K562 (cell line): ENCODE results near the gene ZMYM2. TPM values are rescaled to one million over a fixed set of nuclear protein-coding genes. Genes with fewer than 3 reads are reported as not detected.

Source experiments
- BHLHE40 ChIP-seq: IDR thresholded peaks from 2 replicates; pipeline ENCODE4 v1.6.1; 2011; ENCODE audit warnings: low read length, improper control_type of control experiment
- CBFA2T2 ChIP-seq: fragments of 450-650 bp; conservative IDR thresholded peaks from 2 replicates; pipeline ENCODE4 v1.6.1; 2017; ENCODE audit warnings: mild to moderate bottlenecking
- LEF1 ChIP-seq: fragments of 450-650 bp; IDR thresholded peaks from 2 replicates; pipeline ENCODE4 v1.6.1; 2016; ENCODE audit warnings: mild to moderate bottlenecking
- MED1 ChIP-seq: sonication (generic); formaldehyde crosslinking; IDR thresholded peaks from 2 replicates; pipeline ENCODE4 v1.8.1; 2023; ENCODE audit warnings: missing genetic modification reagents, borderline replicate concordance
- PHB2 ChIP-seq: fragments of 450-650 bp; IDR thresholded peaks from 2 replicates; pipeline ENCODE4 v1.6.1; 2017; ENCODE audit warnings: low read depth
- PHF21A ChIP-seq: fragments of 450-650 bp; IDR thresholded peaks from 2 replicates; pipeline ENCODE4 v1.6.1; 2017; ENCODE audit warnings: low read depth, borderline replicate concordance
- PYGO2 ChIP-seq: fragments of 450-650 bp; IDR thresholded peaks from 2 replicates; pipeline ENCODE4 v1.6.1; 2016; ENCODE audit warnings: mild to moderate bottlenecking, missing genetic modification characterization, moderate library complexity, missing compliant biosample characterization
- SMARCA4 ChIP-seq: fragments of 450-650 bp; IDR thresholded peaks from 2 replicates; pipeline ENCODE4 v1.6.1; 2016
- TCF3 ChIP-seq: sonication (generic); formaldehyde crosslinking; IDR thresholded peaks from 2 replicates; pipeline ENCODE4 v1.4.0; 2020; ENCODE audit warnings: mild to moderate bottlenecking, missing genetic modification reagents
- YBX1 ChIP-seq: fragments of 450-650 bp; IDR thresholded peaks from 2 replicates; pipeline ENCODE4 v1.7.1; 2016; ENCODE audit warnings: mild to moderate bottlenecking
- ZC3H4 ChIP-seq: sonication (generic); formaldehyde crosslinking; IDR thresholded peaks from 2 replicates; pipeline ENCODE4 v1.9.0; 2021; ENCODE audit warnings: missing genetic modification reagents, borderline replicate concordance
- ZNF217 ChIP-seq: sonication (generic); formaldehyde crosslinking; IDR thresholded peaks from 2 replicates; pipeline ENCODE4 v1.8.0; 2022; ENCODE audit warnings: mild to moderate bottlenecking, missing genetic modification reagents
- ZNF76 ChIP-seq: fragments of 250-450 bp; sonication (Bioruptor Pico); IDR thresholded peaks from 2 replicates; pipeline ENCODE4 v1.4.0; 2020; ENCODE audit warnings: mild to moderate bottlenecking, moderate library complexity, borderline replicate concordance
- polyA plus RNA-seq, 8 experiments: library from polyadenylated mRNA; depleted of rRNA in 4 of 8; stranded (reverse) in 5 of 8; unstranded in 3 of 8; fragments of >200 nt; fragmentation: Nextera tagmentation in 2 of 8; fragmentation: Illumina TruSeq in 1 of 8; extraction: Ambion mirVana in 2 of 8; extraction: Trizol in 1 of 8; gene quantifications; 2 replicates each; pipeline versions ENCODE4 v1.2.1 to v1.2.3, GENCODE V29; 2011 to 2014; ENCODE audit warnings: inconsistent platforms in 1 of 8, missing spikeins in 1 of 8
- total RNA-seq, 7 experiments: library from RNA; depleted of rRNA in 6 of 7; stranded (reverse); fragments of >200 nt in 6 of 7; fragmentation: Illumina TruSeq in 2 of 7; extraction: Trizol in 2 of 7; gene quantifications; 2 replicates each; pipeline versions ENCODE4 v1.2.1 to v1.2.3, GENCODE V29; 2011 to 2021; ENCODE audit warnings: low replicate concordance in 1 of 7
- TF ChIP-seq, protein P1 (sequence below): fragments of 450-650 bp; formaldehyde crosslinking; IDR thresholded peaks from 2 replicates; pipeline ENCODE4 v1.4.0; 2022; ENCODE audit warnings: mild to moderate bottlenecking, moderate library complexity
- TF ChIP-seq, protein P2 (sequence below), 2 experiments: fragments of 450-650 bp; conservative IDR thresholded peaks; 2 replicates each; pipeline ENCODE4 v1.6.1; 2017; ENCODE audit warnings: mild to moderate bottlenecking in 2 of 2, moderate library complexity in 2 of 2
- TF ChIP-seq, protein P3 (sequence below): fragments of 450-650 bp; IDR thresholded peaks from 2 replicates; pipeline ENCODE4 v1.6.1; 2016; ENCODE audit warnings: missing biosample characterization, missing genetic modification characterization
- TF ChIP-seq, protein P4 (sequence below): fragments of 450-650 bp; formaldehyde crosslinking; IDR thresholded peaks from 2 replicates; pipeline ENCODE4 v1.4.0; 2020; ENCODE audit warnings: mild to moderate bottlenecking, mixed read lengths
- TF ChIP-seq, protein P5 (sequence below): fragments of 250-450 bp; sonication (Bioruptor Pico); IDR thresholded peaks from 2 replicates; pipeline ENCODE4 v1.5.0; 2021; ENCODE audit warnings: mild to moderate bottlenecking, moderate library complexity
- TF ChIP-seq, protein P6 (sequence below), 2 experiments: fragments of 250-450 bp in 1 of 2; fragments of 450-650 bp in 1 of 2; sonication (Bioruptor Pico) in 1 of 2; IDR thresholded peaks; 2 replicates each; pipeline versions ENCODE4 v1.6.1 to v1.8.0; 2016 to 2021; ENCODE audit warnings: mild to moderate bottlenecking in 2 of 2, moderate library complexity in 2 of 2, missing compliant biosample characterization in 1 of 2, missing genetic modification characterization in 1 of 2

Gene ZMYM2
- total and polyA plus RNA-seq, 9 of the 15 experiments (the other 6 are each of a cell fraction or from before 2014, with no cell fraction given): 5.0 to 48.8 (median 26.8) TPM

DNA sequence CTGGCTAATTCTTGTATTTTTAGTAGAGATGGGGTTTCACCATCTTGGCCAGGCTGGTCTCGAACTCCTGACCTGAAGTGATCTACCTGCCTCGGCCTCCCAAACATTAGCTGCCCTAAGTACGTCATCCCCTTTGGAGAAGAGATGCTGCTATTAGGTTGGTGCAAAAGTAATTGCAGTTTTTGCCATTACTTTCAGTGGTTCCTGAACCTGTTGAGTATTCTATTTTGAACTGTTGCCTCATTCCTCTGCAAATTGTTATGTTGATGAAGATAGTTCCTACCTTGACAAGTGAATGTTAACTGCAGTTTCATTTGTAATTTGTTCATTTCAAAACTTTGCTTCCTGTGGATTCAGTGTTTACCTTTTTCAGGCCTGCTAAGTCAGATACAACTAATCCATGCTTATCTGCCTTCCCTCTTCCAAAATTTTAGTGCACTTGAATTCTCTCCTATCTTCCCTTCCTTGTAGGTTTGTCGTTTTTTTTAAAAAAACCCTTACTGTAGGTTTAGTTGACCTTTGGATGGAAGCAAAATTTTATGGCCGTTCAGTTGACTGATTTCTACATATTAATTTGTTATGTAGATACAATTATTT lies 24.0 kb downstream of the ZMYM2 start (continued):
- TF ChIP-seq, protein P1, sequence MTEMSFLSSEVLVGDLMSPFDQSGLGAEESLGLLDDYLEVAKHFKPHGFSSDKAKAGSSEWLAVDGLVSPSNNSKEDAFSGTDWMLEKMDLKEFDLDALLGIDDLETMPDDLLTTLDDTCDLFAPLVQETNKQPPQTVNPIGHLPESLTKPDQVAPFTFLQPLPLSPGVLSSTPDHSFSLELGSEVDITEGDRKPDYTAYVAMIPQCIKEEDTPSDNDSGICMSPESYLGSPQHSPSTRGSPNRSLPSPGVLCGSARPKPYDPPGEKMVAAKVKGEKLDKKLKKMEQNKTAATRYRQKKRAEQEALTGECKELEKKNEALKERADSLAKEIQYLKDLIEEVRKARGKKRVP (CRISPR knock-in tag): no peak
- TF ChIP-seq ZNF217 (CRISPR knock-in tag) (no peak), YBX1 (no peak), SMARCA4 (peak; percentile 73), PYGO2 (tag) (no peak), TCF3 (peak; percentile 73), CBFA2T2 (peak; percentile 59), ZC3H4 (CRISPR knock-in tag) (no peak), ZNF76 (CRISPR knock-in tag) (no peak), LEF1 (no peak), BHLHE40 (no peak), PHF21A (no peak), PHB2 (no peak), MED1 (no peak)
- TF ChIP-seq, protein P2, sequence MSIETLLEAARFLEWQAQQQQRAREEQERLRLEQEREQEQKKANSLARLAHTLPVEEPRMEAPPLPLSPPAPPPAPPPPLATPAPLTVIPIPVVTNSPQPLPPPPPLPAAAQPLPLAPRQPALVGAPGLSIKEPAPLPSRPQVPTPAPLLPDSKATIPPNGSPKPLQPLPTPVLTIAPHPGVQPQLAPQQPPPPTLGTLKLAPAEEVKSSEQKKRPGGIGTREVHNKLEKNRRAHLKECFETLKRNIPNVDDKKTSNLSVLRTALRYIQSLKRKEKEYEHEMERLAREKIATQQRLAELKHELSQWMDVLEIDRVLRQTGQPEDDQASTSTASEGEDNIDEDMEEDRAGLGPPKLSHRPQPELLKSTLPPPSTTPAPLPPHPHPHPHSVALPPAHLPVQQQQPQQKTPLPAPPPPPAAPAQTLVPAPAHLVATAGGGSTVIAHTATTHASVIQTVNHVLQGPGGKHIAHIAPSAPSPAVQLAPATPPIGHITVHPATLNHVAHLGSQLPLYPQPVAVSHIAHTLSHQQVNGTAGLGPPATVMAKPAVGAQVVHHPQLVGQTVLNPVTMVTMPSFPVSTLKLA (conservative IDR thresholded peaks at IDR 0.05): no peak
- TF ChIP-seq, protein P3, sequence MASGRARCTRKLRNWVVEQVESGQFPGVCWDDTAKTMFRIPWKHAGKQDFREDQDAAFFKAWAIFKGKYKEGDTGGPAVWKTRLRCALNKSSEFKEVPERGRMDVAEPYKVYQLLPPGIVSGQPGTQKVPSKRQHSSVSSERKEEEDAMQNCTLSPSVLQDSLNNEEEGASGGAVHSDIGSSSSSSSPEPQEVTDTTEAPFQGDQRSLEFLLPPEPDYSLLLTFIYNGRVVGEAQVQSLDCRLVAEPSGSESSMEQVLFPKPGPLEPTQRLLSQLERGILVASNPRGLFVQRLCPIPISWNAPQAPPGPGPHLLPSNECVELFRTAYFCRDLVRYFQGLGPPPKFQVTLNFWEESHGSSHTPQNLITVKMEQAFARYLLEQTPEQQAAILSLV: no peak
- TF ChIP-seq, protein P4, sequence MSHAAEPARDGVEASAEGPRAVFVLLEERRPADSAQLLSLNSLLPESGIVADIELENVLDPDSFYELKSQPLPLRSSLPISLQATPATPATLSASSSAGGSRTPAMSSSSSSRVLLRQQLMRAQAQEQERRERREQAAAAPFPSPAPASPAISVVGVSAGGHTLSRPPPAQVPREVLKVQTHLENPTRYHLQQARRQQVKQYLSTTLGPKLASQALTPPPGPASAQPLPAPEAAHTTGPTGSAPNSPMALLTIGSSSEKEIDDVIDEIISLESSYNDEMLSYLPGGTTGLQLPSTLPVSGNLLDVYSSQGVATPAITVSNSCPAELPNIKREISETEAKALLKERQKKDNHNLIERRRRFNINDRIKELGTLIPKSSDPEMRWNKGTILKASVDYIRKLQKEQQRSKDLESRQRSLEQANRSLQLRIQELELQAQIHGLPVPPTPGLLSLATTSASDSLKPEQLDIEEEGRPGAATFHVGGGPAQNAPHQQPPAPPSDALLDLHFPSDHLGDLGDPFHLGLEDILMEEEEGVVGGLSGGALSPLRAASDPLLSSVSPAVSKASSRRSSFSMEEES (CRISPR knock-in tag): no peak
- TF ChIP-seq, protein P5, sequence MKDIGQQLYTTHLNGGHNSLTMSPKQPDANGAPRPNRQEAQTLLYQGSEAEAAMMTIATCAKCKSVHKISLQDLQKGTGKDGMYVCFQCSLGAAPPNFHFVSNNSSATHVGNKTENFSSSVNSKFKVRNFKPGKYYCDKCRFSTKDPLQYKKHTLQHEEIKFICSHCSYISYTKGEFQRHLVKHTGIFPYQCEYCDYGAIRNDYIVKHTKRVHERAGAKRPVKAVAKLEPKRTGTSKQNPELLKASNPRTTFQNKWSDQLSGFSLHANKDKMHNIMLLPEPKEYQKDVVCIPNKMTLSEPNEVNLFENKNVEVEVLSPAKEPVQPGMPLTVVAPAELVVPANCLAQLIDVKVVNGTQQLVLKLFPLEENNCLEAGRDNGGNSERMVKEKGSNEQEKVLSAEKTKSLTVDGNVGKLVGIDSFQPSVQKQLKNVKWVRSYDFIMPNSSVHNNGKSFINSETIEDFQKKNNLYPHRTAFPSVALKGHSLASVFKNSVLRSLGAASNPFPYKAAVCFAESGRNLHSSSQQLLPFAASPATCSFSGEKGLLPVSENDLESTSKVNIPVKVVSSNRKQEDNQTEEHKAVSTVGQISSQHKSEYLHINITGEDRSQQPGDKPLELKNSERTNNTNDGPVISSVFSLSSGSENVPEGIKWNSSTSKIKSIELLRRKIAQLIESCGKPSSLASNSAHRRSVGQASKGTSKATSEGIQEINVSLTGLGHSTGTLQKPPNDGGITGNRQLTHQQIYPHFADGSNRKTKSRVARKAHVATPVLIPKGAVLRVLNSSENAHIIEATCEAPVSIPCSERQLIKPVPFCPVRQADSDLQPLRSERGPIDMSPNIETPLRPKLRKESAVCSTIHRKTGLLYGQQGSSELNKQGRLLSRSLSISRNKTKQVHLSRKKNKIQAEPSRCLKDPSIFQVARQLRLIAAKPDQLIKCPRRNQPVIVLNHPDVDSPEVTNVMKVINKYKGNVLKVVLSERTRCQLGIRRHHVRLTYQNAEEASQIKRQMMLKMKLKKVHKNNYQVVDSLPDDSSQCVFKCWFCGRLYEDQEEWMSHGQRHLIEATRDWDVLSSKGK (CRISPR knock-in tag): no peak
- TF ChIP-seq, protein P6, sequence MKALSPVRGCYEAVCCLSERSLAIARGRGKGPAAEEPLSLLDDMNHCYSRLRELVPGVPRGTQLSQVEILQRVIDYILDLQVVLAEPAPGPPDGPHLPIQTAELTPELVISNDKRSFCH (CRISPR knock-in tag; IDR thresholded peaks at IDR 0.05): no peak
- TF ChIP-seq, protein P6 (tag; IDR thresholded peaks at IDR 0.05): 0 out of 2 replicates have a peak, but pooled peaks have one; percentile 27
